ENCODE results near the gene SUN3.
"Not testable (repeated sequence)": the region's sequence is repeated elsewhere in the genome, so short reads cannot be mapped to it uniquely, and the experiment has no call there.

SUN3 gene

GRCh38 chr7:48025624-48026023 is 3.3 kb downstream of the SUN3 start:
- DNase-seq = no peak

GRCh38 chr7:48017674-48018073 is 11.2 kb downstream of the SUN3 start:
- no peak for DNase-seq

- DNase-seq = no peak
Observed at GRCh38 chr7:48016641-48017040, 12.3 kb downstream of the SUN3 start.

- DNase-seq = no peak
Observed at GRCh38 chr7:48011951-48012350, 17.0 kb downstream of the SUN3 start.

- DNase-seq = no peak
Observed at GRCh38 chr7:48011323-48011722, 17.6 kb downstream of the SUN3 start.

GRCh38 chr7:48009954-48010353 is 19.0 kb downstream of the SUN3 start:
- DNase-seq = no peak

- no peak for DNase-seq
Observed at GRCh38 chr7:48009257-48009656, 19.6 kb downstream of the SUN3 start.

GRCh38 chr7:48006866-48007265 is 22.0 kb downstream of the SUN3 start:
- DNase-seq = no peak

- no peak for DNase-seq
Observed at GRCh38 chr7:48004638-48005037, 24.3 kb downstream of the SUN3 start.

- no peak for DNase-seq
Observed at GRCh38 chr7:48004032-48004431, 24.9 kb downstream of the SUN3 start.

- not testable (repeated sequence) for DNase-seq
Observed at GRCh38 chr7:48000164-48000563, 28.7 kb downstream of the SUN3 start.

- DNase-seq = no peak
Observed at GRCh38 chr7:47999413-47999812, 29.5 kb downstream of the SUN3 start.

GRCh38 chr7:47992446-47992845 is 36.5 kb downstream of the SUN3 start:
- DNase-seq = no peak

GRCh38 chr7:47991741-47992311 is 37.1 kb downstream of the SUN3 start:
- peak; percentile 84 for DNase-seq

- DNase-seq = no peak
Observed at GRCh38 chr7:47991270-47991669, 37.6 kb downstream of the SUN3 start.

- DNase-seq = no peak
Observed at GRCh38 chr7:47990592-47990991, 38.3 kb downstream of the SUN3 start.

GRCh38 chr7:47989607-47990400 is 39.1 kb downstream of the SUN3 start:
- DNase-seq = not testable (repeated sequence)

GRCh38 chr7:47988496-47989386 is 40.2 kb downstream of the SUN3 start:
- no peak for DNase-seq

- DNase-seq = no peak
Observed at GRCh38 chr7:47982610-47983009, 46.3 kb downstream of the SUN3 start.

GRCh38 chr7:47980648-47981047 is 48.3 kb downstream of the SUN3 start:
- not testable (repeated sequence) for DNase-seq

- DNase-seq = no peak
Observed at GRCh38 chr7:47979832-47980181, 49.1 kb downstream of the SUN3 start.

GRCh38 chr7:47979145-47979831 is 49.6 kb downstream of the SUN3 start, which contains the start of gene HUS1:
Gene HUS1 (minus strand): TSS chr7:47979615. CDS start chr7:47979519, 96 bp downstream.
- peak; percentile 91 for DNase-seq

- DNase-seq = no peak
Observed at GRCh38 chr7:47978790-47979144, 50.1 kb downstream of the SUN3 start.
